ENCODE data around the gene KRTAP10-7.
"Not testable (repeated sequence)": the region's sequence is repeated elsewhere in the genome, so short reads cannot be mapped to it uniquely, and the experiment has no call there.

KRTAP10-7 gene

GRCh38 chr21:44571844-44572782 lies 28.3 kb upstream of the KRTAP10-7 start:
- no peak for DNase-seq (ENCODE audit: low spot score)

- DNase-seq (ENCODE audit: low spot score), result no peak
Measured at GRCh38 chr21:44572959-44573583, 27.3 kb upstream of the KRTAP10-7 start.

GRCh38 chr21:44573630-44574456 lies 26.6 kb upstream of the KRTAP10-7 start, which contains the start of gene KRTAP10-4:
Gene KRTAP10-4 (plus strand): TSS chr21:44573729. CDS start chr21:44573759, 30 bp downstream.
- DNase-seq (ENCODE audit: low spot score), result not testable (repeated sequence)

- DNase-seq (ENCODE audit: low spot score), result no peak
Measured at GRCh38 chr21:44574457-44575306, 25.7 kb upstream of the KRTAP10-7 start.

GRCh38 chr21:44575307-44576024 lies 24.9 kb upstream of the KRTAP10-7 start:
- DNase-seq (ENCODE audit: low spot score), result no peak

GRCh38 chr21:44576025-44576420 lies 24.4 kb upstream of the KRTAP10-7 start:
- no peak for DNase-seq (ENCODE audit: low spot score)

- no peak for DNase-seq (ENCODE audit: low spot score)
Measured at GRCh38 chr21:44578371-44579055, 21.9 kb upstream of the KRTAP10-7 start.

GRCh38 chr21:44579056-44579832 lies 21.2 kb upstream of the KRTAP10-7 start:
- DNase-seq (ENCODE audit: low spot score), result no peak

GRCh38 chr21:44579833-44580144 lies 20.6 kb upstream of the KRTAP10-7 start:
- no peak for DNase-seq (ENCODE audit: low spot score)

- DNase-seq (ENCODE audit: low spot score), result not testable (repeated sequence)
Measured at GRCh38 chr21:44580231-44580821, 20.1 kb upstream of the KRTAP10-7 start, which contains the start of gene KRTAP10-5. Gene KRTAP10-5 (minus strand): TSS chr21:44580604. CDS start chr21:44580578, 26 bp downstream.

- no peak for DNase-seq (ENCODE audit: low spot score)
Measured at GRCh38 chr21:44581158-44581557, 19.2 kb upstream of the KRTAP10-7 start.

- no peak for DNase-seq (ENCODE audit: low spot score)
Measured at GRCh38 chr21:44582055-44582454, 18.3 kb upstream of the KRTAP10-7 start.

- no peak for DNase-seq (ENCODE audit: low spot score)
Measured at GRCh38 chr21:44583089-44583799, 17.2 kb upstream of the KRTAP10-7 start.

GRCh38 chr21:44583800-44584147 lies 16.6 kb upstream of the KRTAP10-7 start:
- no peak for DNase-seq (ENCODE audit: low spot score)

GRCh38 chr21:44585892-44586291 lies 14.5 kb upstream of the KRTAP10-7 start:
- DNase-seq (ENCODE audit: low spot score), result no peak

GRCh38 chr21:44589094-44589493 lies 11.3 kb upstream of the KRTAP10-7 start:
- DNase-seq (ENCODE audit: low spot score), result no peak

GRCh38 chr21:44589586-44590305 lies 10.7 kb upstream of the KRTAP10-7 start:
- DNase-seq (ENCODE audit: low spot score), result no peak

GRCh38 chr21:44590311-44590721 lies 10.1 kb upstream of the KRTAP10-7 start:
- DNase-seq (ENCODE audit: low spot score), result no peak

Data from HuH-7.5 (cell line).